ENCODE data around the gene EYS.
"Not testable (repeated sequence)": the region's sequence is repeated elsewhere in the genome, so short reads cannot be mapped to it uniquely, and the experiment has no call there.

The EYS gene

GRCh38 chr6:65631711-65632110 is 75.3 kb downstream of the EYS start:
- DNase-seq = no peak

DNA sequence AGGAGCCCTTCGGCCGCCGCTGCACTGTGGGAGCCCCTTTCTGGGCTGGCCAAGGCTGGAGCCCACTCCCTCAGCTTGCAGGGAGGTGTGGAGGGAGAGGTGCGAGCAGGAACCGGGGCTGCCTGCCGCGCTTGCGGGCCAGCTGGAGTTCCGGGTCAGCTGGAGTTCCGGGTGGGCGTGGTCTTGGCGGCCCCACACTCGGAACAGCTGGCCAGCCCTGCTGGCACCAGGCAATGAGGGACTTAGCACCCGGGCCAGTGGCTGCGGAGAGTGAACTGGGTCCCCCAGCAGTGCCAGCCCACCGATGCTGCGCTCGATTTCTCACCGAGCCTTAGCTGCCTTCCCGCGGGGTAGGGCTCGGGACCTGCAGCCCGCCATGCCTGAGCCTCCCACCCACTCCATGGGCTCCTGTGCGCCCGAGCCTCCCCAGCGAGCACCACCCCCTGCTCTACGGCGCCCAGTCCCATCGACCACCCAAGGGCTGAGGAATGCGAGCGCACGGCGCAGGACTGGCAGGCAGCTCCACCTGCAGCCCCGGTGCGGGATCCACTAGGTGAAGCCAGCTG is 79.5 kb downstream of the EYS start:
- DNase-seq = not testable (repeated sequence)

- DNase-seq = no peak
Measured at GRCh38 chr6:65627015-65627414, 80.0 kb downstream of the EYS start.

DNA sequence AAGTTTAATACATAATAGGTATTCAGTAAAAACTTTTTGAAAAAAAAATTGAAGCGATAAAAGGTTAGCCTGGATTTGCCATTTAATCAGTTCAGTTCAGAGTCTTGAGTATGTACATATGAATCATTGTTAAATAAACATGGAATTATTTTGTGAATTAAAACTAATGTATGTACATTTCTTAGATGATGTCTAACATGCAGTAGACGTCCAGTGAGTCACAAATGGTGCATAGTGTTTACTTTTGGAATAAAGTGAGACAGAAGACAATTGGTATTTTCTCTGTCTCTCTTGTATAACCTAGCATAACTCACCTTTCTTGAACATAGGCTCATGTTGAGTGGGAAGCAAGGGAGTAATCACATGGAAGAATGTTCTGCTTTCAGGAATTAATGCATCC is 83.5 kb downstream of the EYS start:
- DNase-seq = no peak

DNA sequence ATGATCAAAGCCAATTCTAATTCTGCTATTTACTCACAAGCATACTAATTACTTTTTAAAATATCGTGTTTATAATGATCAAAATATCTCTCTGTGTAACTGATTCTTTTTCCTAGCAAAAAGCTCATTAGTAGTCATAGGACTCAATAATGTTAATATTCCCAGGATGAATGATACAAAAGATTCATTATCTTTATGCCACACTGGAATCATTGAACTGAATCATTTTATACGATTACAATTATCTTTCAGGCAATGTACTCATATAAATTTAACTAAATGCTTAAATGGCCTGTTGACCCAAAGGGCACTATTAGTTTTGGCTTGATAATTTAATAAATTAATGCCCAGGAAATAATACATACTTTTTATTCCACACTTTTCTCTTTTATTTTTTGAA is 96.3 kb downstream of the EYS start:
- no peak for DNase-seq

DNA sequence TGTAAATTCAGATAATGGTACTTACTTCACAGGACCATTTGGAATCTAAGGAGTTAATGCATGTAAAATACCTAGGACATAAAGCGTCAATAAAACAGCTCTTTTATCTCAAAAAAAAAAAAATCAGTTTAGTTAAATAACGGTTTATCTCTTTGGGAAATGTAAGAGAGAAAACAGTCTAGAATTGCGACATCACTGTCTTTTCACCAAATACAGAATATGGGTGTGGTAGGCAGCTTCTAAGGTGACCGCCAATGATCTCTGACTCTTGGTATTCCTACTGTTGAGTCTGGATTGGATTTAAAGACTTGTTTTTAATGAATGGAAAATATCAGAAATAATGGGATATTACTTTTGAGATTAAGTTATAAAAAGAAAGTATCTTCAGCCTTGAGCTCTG is 111.5 kb downstream of the EYS start:
- no peak for DNase-seq

DNA sequence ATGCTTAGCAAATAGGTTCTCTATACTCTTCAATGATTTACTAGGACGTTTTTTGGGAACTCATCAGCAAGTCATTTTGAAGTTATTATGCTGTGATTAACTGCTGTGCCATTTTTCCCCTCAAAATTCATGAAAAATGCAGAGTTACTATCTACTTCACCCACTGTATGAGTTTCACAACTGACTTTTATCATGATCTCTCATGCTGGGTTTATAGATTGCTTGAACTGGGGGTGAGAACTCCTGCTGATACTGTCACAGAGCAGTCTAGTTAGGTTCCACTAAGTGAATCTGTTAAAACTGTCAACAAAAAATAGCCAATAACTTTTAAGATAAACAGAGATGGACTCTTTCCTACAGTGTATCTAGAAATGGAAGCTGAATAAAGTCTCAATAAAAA is 136.7 kb downstream of the EYS start:
- no peak for DNase-seq

GRCh38 chr6:65569505-65569904 is 137.5 kb downstream of the EYS start:
- DNase-seq = no peak

GRCh38 chr6:65569056-65569455 is 138.0 kb downstream of the EYS start:
- not testable (repeated sequence) for DNase-seq

DNA sequence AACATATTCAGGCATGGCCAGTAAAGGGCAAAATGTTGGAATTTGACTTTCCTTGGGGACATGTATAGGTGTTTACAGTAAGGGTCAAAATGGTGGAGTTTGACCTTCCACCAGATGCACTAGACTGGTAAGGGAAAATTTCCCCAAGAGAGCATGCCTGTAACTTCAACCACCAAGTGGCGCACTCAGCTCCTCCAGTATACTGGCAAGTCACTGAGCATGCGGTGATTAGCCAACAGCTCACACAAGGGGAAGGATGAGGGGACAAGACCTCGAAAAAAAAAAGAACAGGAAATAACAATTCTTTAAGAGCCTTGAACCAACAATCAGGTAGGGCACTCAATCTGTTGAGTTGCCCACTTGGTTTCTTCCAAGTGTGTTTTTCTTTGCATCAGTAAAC is 140.9 kb downstream of the EYS start:
- no peak for DNase-seq

- DNase-seq = no peak
Measured at GRCh38 chr6:65558071-65558470, 149.0 kb downstream of the EYS start.

GRCh38 chr6:65557224-65557623 is 149.8 kb downstream of the EYS start:
- DNase-seq = no peak

- DNase-seq = no peak
Measured at GRCh38 chr6:65546894-65547293, 160.1 kb downstream of the EYS start.

GRCh38 chr6:65545920-65546319 is 161.1 kb downstream of the EYS start:
- no peak for DNase-seq

- DNase-seq = no peak
Measured at GRCh38 chr6:65538644-65539043, 168.4 kb downstream of the EYS start.

DNA sequence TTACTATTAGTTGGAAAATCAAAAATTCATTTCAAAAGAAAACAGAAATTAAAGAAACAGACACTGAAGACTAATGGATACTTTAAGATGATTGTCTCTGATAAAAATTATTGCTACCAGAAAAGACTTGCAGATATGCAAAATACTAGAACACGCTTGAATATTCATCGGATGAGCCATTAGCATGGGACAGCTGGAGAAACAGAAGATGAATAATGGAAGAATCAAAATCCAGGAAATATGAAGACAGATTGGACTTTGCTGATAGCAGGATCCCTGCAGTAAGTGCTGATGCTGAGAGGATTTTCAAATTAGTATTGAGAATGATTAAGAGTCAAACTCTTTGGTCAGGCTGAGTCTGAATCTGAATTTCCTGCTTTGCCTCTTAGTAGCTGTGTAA is 169.4 kb downstream of the EYS start:
- DNase-seq = no peak

DNA sequence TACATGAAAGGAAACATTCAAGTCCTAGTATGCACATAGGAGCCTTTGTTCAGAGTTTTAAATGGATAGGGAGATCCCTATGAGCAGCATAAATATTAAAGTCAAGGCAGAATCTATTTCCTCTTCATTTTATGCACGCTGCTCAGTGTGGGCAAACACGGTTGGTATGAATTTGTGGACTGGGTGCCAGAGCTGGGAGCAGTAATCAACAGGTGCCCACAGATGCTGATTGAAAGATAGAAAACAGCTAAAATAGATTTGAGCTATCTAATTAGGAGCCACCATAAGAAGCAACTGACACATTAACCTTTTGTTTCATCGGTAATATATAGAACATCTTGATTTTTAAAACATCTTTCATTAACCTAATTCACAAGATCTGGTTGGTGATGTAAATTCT is 175.5 kb downstream of the EYS start:
- no peak for DNase-seq

- no peak for DNase-seq
Measured at GRCh38 chr6:65524232-65524631, 182.8 kb downstream of the EYS start.

DNA sequence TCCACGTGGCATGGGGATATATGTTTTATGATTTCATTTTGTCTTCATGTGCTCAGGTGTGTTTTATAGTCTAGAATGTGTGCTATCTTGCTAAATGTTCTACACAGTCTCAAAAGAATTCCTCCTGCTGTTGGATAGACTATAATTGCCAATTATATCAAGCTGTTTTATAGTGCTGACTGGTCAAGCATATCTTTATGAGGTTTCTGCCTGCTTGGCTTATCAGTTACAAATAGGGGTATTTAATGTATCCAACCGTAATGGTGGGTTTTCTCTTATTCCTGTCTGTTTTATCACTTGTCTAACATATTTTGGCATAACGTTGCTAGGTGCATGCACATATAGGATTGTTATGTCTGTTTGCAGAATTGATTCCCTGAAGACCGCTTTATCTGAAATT is 201.3 kb downstream of the EYS start:
- no peak for DNase-seq

GRCh38 chr6:65501045-65501444 is 206.0 kb downstream of the EYS start:
- no peak for DNase-seq

GRCh38 chr6:65483652-65484051 is 223.4 kb downstream of the EYS start:
- DNase-seq = not testable (repeated sequence)

- no peak for DNase-seq
Measured at GRCh38 chr6:65469650-65470049, 237.4 kb downstream of the EYS start.

DNA sequence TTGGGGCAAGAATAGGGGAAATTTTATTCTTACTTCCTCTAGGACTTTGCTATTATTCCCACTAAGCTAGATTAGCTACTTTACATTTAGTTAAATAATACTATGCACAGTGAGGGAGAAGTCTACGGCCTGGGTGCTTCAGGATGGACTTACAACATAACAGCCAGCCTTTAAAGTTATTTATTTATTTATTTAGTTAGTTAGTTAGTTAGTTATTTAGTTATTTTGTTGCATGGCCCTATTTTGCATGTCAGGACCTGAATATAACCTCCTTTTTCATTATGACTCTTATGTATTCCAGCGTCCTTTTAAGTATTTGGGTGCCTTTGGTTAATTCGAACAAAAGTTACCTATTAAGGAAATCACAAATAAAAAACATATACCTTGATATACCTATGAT is 238.7 kb downstream of the EYS start:
- DNase-seq = no peak

DNA sequence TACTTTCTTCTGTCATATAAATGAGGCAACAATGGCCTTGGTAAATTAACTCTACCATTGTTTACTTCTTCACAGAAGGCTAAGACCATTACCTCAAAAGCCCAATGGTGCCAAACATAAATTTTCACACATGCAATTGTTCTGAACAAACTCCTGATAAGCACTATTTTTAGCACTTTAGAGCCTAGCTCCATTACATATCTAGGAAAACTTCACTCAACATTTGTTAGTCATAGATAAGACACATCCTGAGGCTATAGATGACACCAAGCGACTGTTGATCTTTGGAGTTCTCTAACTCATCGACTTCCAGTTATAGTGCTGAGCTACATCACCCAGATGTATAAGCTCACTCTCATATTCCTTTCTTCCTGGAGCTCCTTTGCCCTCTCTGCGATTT is 245.9 kb downstream of the EYS start:
- no peak for DNase-seq

- DNase-seq = no peak
Measured at GRCh38 chr6:65452333-65452732, 254.7 kb downstream of the EYS start.

DNA sequence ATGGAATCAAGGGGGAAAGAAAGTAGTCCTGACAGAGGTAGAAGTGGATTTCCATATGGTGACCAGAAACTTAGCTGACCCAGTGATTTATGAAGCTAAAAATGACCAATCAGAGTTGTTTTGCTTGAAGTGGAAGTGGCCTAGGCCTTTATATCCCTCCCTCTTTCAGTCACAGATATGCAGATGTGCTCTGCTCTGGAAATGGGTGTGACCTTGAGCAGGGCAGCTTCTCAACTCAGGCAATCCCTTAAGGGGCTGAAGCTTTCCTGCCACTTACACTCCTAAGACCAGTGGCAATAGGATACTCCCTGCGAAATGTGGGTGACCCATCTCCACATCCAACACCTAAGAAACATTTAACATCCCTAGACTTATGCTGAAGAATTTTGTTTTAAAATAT is 256.6 kb downstream of the EYS start:
- no peak for DNase-seq

Data from activated CD4-positive, alpha-beta T cell treated with anti-CD3 and anti-CD28 coated beads, Interleukin-2, Interleukin-6, amounts not matched to agents 100 ng/mL and 50 ng/mL, durations not matched to agents 16 hours and 8 hours (primary cell).